ENCODE data around the gene TRPM2. TPM values are rescaled to one million over a fixed set of nuclear protein-coding genes. Genes with fewer than 3 reads are reported as not detected.

Gene TRPM2
- total and polyA plus RNA-seq, 2 of the 13 experiments (the other 11 are each of a cell fraction or from before 2014, with no cell fraction given) = 0.07 to 0.20 TPM

DNA sequence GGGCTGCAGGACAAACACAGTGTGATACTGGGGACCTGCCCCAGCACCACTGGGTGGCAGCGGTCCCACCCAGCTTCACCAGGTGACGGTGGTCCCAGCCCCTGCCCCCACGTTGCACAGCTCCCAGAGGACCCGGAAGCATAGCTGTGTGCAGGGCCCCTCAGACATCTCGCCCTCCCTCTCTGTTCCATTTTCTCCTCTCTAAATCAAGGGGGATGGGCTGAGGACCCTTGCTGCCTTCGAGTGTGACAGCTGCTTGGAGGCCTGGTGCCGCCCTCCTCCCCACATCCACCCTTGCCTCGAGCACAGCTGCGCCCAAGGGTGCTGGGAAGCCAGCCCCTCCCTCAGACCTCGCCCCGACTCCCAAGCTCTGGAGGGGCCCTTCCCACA, 85.8 kb downstream of the TRPM2 start:
- no peaks in the 10 kb centered on the region for H3K79me2 ChIP-seq (ENCODE audit: insufficient read depth, low read length)
- ChIA-PET POLR2A (interaction anchor here (1.1 to 1.4 kb wide), 2 partner anchors 10 to 17 kb away, joined by 3 to 4 read pairs; no protein-coding TSS in a partner anchor), CTCF (ENCODE audit: low intra/inter-chr PET ratio, low total read pairs) (no interaction called here)
- no peak overlapping the region for H2AFZ ChIP-seq (ENCODE audit: low read length)
- peaks cover 2 to 24% of the 10 kb centered on the region in 2 experiments; a peak in 4 of 5 replicates for H3K27me3 ChIP-seq (ENCODE audit: control insufficient read depth in 1 of 2, insufficient read depth in 2 of 2, low read length in 2 of 2)
- H3K4me3 ChIP-seq (replicated peaks in 1 of 3; ENCODE audit: insufficient read depth in 1 of 3, low read depth in 2 of 3, low read length in 3 of 3) = peak overlapping the region in 2 of 3 experiments; percentile 43 to 73; a peak in 3 of 6 replicates
- in situ Hi-C loops (cut with HindIII; ENCODE audit: extremely low pct_ligation_motif_present, low pct_unique_long_range_greater_than_20kb) = no loop called here
- WGBS (ENCODE audit: low lambda C conversion rate) = 30% methylated on average over 7 of the region's 11 CpGs
- no TSS peak for BruUV-seq (replicated peaks)
- DNase-seq (ENCODE audit: low spot score) (no peak), ATAC-seq (no peak; the same call in 2 of the 3 replicates), FAIRE-seq (no peak)
- no peaks in the 10 kb centered on the region for H3K9me3 ChIP-seq (ENCODE audit: low read length)
- H3K9ac ChIP-seq (ENCODE audit: insufficient read depth, low read depth, low read length) = no peak overlapping the region; the same call in 1 of the 2 replicates
- TF ChIP-seq, protein P1, sequence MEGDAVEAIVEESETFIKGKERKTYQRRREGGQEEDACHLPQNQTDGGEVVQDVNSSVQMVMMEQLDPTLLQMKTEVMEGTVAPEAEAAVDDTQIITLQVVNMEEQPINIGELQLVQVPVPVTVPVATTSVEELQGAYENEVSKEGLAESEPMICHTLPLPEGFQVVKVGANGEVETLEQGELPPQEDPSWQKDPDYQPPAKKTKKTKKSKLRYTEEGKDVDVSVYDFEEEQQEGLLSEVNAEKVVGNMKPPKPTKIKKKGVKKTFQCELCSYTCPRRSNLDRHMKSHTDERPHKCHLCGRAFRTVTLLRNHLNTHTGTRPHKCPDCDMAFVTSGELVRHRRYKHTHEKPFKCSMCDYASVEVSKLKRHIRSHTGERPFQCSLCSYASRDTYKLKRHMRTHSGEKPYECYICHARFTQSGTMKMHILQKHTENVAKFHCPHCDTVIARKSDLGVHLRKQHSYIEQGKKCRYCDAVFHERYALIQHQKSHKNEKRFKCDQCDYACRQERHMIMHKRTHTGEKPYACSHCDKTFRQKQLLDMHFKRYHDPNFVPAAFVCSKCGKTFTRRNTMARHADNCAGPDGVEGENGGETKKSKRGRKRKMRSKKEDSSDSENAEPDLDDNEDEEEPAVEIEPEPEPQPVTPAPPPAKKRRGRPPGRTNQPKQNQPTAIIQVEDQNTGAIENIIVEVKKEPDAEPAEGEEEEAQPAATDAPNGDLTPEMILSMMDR (CRISPR knock-in tag; IDR thresholded peaks at IDR 0.05) = peak; percentile 39
- TF ChIP-seq ZNF768 (CRISPR knock-in tag; IDR thresholded peaks at IDR 0.05) (0 out of 2 replicates have a peak, but pooled peaks have one; percentile 0), ZBTB7B (CRISPR knock-in tag; IDR thresholded peaks at IDR 0.05) (0 out of 2 replicates have a peak, but pooled peaks have one; percentile 25)
- TF ChIP-seq, protein P2, sequence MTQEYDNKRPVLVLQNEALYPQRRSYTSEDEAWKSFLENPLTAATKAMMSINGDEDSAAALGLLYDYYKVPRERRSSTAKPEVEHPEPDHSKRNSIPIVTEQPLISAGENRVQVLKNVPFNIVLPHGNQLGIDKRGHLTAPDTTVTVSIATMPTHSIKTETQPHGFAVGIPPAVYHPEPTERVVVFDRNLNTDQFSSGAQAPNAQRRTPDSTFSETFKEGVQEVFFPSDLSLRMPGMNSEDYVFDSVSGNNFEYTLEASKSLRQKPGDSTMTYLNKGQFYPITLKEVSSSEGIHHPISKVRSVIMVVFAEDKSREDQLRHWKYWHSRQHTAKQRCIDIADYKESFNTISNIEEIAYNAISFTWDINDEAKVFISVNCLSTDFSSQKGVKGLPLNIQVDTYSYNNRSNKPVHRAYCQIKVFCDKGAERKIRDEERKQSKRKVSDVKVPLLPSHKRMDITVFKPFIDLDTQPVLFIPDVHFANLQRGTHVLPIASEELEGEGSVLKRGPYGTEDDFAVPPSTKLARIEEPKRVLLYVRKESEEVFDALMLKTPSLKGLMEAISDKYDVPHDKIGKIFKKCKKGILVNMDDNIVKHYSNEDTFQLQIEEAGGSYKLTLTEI (CRISPR knock-in tag; conservative IDR thresholded peaks at IDR 0.05) = no peak
- intact Hi-C loops (cut with micrococcal nuclease; ENCODE audit: unreplicated experiment) = loop anchor here (10.0 kb wide), 1 partner anchor 74 kb away; no protein-coding TSS in a partner anchor
- H3K4me2 ChIP-seq (ENCODE audit: low read depth, low read length) = peak overlapping the region; percentile 97
- H4K20me1 ChIP-seq (ENCODE audit: insufficient read depth, low read length) = no peaks in the 10 kb centered on the region
- H3K4me1 ChIP-seq (ENCODE audit: insufficient read depth, low read length) = peaks cover 44% of the 10 kb centered on the region
- H3K36me3 ChIP-seq (replicated peaks in 1 of 2; ENCODE audit: control insufficient read depth in 1 of 2, insufficient read depth in 2 of 2, low read length in 2 of 2) = no peaks in the 10 kb centered on the region
- H3K27ac ChIP-seq (ENCODE audit: extremely low read length, insufficient read depth, low read length) = no peak overlapping the region

Data from HepG2 (cell line).